Superior temporal gyrus (tissue), 1 donor: Measurements from ENCODE around the gene ASCC1.
"Not testable (repeated sequence)": the region's sequence is repeated elsewhere in the genome, so short reads cannot be mapped to it uniquely, and the experiment has no call there.

Source experiments
- DNase-seq: peaks from one replicate; pipeline ENCODE4 v3.0.0-alpha.2; 2016; ENCODE audit errors: extremely low spot score

ASCC1 gene

DNA sequence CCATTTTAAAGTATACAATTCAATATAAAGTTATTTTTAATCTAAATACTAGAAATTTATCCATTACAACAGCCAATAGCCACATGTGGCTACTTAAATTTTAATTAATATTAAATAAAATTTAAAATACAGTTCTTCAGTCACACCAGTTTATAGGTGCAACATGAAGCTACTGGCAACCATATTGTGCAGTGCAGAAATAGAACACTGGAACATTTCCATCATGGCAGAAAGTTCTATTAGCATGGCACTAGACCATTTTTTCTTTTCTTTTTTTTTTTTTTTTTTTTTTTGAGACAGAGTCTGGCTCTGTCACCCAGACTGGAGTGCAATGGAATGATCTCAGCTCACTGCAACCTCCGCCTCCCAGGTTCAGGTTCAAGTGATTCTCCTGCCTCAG lies 5.2 kb upstream of the ASCC1 start:
- no peak for DNase-seq

DNA sequence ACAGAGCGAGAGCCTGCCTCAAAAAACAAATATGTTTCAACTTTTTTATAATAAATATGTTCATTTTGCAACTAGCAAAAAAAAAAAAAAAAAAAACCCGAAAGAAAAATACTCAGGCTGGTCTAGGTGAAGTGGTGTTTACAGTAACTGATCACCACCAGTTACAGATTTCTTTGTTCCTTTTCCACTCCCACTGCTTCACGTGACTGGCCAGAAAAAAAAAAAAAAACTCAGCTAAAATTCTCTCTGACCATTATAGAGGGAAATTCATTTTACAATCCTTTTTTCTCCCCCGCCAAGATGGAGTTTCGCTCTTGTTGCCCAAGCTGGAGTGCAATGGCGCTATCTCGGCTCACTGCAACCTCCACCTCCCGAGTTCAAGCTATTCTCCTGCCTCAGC lies 4.6 kb upstream of the ASCC1 start:
- DNase-seq, result no peak

GRCh38 chr10:72219235-72219814 lies 3.2 kb upstream of the ASCC1 start:
- no peak for DNase-seq

DNA sequence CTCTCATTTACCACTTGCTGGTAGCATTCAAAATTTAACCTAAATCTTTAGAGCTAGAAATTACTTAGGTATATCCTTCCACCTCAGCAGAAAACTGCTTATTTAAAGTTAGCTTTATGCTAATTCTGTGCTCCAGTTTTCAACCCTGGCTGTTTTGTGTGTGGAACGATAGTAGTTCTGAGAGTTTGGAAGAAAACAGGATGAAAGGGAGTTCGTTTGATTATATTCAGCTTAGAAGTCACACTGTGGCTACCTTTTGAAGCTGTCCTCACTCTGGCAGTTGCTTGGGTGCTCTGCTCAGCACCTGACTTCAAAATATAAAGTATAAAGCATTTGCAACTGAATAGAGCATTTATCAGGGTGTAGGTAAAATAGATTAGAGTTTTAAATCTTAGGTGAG lies 2.6 kb upstream of the ASCC1 start:
- no peak for DNase-seq

DNA sequence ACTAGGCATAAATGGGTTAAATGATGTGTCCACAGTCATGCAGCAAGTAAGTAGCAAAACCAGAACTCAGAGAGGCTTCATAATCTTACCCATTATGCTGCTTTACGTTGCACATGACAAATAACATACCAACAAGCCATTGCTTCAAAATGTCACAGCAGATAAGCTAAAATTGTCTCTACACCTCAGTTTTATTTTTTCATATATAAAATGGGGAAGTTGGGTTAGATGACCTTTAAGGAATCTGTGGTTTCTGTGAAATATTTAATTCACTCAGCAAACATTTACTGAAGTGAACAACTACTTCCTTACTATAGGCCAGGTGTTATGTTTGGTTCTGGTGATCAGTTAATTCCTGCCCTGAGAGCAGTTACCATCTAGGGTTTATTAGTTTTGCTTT lies 2.2 kb upstream of the ASCC1 start:
- DNase-seq, result no peak

- DNase-seq, result not testable (repeated sequence)
Observed at GRCh38 chr10:72211832-72212231, 4.2 kb downstream of the ASCC1 start.

- not testable (repeated sequence) for DNase-seq
Observed at GRCh38 chr10:72211381-72211780, 4.7 kb downstream of the ASCC1 start.

DNA sequence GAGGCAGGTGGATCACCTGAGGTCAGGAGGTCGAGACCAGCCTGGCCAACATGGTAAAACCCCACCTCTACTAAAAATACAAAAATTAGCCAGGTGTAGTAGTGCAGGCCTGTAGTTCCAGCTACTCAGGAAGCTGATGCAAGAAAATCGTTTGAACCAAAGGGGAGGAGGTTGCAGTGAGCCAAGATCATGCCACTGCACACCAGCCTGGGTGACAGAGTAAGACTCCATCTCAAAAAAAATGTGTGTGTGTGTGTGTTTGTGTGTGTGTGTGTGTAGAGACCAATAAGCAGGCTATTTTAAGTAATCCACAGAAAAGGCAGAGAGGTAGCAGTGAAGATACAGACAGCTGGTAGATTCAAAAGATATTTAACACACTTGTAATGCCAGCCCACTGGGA lies 7.5 kb downstream of the ASCC1 start:
- not testable (repeated sequence) for DNase-seq

- DNase-seq, result no peak
Observed at GRCh38 chr10:72206511-72207229, 9.4 kb downstream of the ASCC1 start.

DNA sequence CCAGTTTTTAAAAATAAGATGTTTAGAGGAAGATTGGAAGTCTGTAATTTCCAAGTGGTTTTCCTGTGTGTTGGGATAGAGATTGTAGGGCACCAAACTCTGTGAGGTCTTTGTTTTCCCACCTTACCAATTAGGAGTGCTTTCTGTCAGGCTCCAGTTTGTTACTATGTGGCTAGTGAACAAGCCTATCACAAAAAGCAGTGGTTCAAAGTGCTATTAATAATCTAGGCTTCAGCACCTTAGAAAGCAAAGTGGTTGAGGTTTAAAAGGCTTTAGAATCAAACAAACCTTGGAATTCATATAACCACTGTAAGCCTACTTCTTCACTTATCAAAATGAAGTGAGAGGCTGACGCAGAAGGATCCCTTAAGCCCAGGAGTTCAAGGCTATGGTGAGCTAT lies 11.4 kb downstream of the ASCC1 start:
- DNase-seq, result no peak

DNA sequence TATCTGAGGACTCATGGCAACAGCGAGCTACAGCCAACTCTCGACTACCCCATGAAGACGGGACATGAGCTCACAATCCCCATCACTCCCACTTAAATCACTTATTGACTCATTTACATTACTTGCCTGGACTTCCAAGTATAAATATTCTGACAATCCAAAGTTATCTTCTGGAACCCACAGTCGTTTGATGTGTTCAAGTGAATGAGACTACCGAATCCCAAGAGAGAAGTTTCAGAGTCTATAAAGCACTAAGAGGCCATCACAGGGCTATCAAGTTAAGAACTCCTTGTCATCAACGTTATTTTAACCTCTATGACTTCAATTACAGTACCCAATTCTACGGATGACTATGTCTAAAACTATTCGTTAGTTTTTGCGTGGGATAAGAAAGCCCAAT lies 11.8 kb downstream of the ASCC1 start:
- no peak for DNase-seq

DNA sequence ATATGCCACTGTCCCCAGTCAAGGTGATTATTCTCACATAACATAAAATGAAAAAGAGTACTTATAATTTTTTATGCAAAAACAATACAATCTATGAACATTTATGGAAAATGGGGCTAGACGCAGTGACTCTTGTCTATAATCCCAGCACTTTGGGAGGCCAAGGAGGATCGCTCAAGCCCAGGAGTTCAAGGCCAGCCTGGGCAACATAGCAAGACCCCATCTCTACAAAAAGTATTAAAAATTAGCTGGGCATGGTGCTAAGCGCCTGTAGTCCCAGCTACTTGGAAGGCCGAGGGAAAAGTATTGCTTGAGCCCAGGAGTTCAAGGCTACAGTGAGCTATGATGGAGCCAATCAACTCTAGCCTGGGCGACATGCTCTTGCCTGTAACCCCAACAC lies 14.8 kb downstream of the ASCC1 start:
- DNase-seq, result no peak

DNA sequence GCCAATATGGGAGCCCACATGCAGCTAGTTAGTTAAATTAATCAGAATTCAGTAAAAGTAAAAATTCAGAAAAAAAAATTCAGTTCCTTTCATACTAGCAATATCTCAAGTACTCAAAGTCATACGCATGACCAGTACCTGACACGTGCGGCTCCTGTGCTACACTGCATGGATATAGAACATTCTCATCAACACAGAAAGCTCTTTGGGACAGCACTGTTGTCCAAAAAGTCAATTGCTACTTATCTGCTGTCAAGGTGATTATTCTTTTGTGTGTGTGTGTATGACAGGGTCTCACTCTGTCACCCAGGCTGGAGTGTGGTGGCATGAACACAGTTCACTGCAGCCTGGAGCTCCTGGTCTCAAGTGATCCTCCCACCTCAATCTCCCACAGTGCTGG lies 15.2 kb downstream of the ASCC1 start:
- no peak for DNase-seq

DNA sequence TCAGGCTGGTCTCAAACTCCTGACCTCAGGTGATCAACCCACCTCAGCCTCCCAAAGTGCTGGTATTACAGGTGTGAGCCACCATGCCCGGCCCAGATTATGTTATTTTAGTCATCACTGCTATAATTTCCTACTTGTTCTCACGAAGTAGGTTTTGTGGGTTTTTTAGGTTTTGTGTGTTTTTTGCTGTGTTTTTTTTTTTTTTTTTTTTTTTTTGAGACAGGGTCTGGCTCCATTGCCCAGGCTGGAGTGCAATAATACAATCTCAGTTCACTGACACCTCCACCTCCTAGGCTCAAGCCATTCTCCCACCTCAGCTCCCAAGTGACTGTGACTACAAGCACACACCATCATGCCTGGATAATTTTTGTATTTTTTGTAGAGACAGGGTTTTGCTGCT lies 21.1 kb downstream of the ASCC1 start:
- DNase-seq, result no peak

DNA sequence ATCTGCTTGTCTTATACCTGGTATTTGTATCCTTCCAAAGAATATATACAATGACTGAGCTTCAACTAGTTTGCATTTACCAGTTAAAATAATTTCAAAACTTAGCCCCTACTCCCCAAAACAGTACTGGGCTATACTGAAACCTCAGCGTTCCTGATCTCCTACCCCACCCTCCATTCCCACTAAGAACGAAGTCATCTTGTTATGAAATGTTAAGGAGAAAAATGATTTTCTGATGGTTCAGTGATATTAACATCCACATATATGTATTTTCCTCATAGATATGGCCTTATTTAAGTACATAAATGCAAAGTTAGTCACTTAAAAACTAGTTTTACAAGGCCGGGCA lies 29.1 kb downstream of the ASCC1 start:
- no peak for DNase-seq

- DNase-seq, result peak; percentile 38
Observed at GRCh38 chr10:72186258-72186981, 29.7 kb downstream of the ASCC1 start.

DNA sequence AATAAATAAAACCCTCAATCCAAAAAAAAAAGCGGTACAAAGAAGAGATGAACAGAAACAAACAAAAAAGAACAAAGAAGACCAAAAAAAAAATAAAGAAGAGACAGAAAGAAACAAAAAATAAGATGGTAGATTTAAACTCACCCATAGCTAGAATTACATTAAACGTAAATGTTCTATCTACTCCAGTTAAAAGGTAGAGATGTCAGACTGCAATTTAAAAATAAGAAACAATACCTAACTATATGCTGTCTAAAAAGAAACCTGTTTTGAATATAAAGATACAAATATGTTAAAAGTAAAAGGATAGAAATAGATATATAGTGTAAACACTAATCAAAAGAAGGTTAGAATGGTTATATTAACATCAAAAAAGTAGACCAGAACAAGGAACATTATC lies 31.9 kb downstream of the ASCC1 start:
- DNase-seq, result no peak

- DNase-seq, result no peak
Observed at GRCh38 chr10:72177454-72177853, 38.6 kb downstream of the ASCC1 start.

GRCh38 chr10:72176701-72177100 lies 39.4 kb downstream of the ASCC1 start:
- DNase-seq, result no peak

DNA sequence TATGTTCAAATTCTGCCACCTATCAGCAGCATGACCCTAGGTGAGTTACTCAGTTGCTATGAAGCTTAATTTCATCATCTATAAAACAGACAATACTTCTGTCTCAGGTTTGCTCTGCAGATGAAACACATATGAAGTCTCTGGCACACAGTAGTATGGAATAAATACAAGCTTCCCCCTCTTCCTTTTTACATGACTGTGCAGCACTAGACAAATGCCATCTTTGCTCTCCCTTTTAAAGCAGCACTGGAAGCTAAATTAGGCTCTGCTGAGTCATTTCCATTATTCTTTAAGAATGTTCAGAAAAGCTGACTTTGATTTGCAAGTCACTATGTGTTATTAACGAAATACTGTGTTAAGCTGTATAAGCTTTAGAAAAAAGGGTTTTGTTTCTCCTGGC lies 40.9 kb downstream of the ASCC1 start:
- DNase-seq, result peak; percentile 68

DNA sequence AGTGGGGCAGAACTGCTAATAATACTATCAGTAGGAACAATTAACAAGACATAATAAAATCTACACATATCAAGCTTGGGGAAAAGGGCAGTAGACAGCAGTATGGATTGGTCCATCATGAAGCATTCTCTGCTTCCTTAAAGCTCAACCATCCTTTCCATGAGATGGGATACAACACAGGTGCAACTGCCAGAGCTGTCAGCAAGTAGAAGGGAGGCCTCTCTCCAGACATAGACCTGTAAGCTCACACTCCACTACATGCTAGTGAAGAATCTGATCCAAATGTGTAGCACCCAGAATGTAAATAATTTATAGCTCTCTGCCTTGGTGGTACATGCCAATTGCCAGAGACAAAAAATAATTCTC lies 41.8 kb downstream of the ASCC1 start:
- no peak for DNase-seq

- DNase-seq, result no peak
Observed at GRCh38 chr10:72173619-72174296, 42.3 kb downstream of the ASCC1 start.

- no peak for DNase-seq
Observed at GRCh38 chr10:72173262-72173618, 42.8 kb downstream of the ASCC1 start.
